Heart left ventricle (tissue), 13 donors: ENCODE measurements around the gene OR2AG2.

Source experiments
- POLR2A ChIP-seq, 2 donors: fragments of 450-650 bp; IDR thresholded peaks; one replicate each; pipeline ENCODE4 v1.6.1; 2017; ENCODE audit warnings: antibody characterized with exemption in 2 of 2, mild to moderate bottlenecking in 2 of 2, moderate library complexity in 2 of 2
- TF ChIP-seq, protein P1 (sequence below), 12 donors: fragments of 200-600 bp; sonication (generic) in 4 of 12; IDR thresholded peaks; one replicate each; pipeline versions ENCODE4 v1.5.0 to v1.8.0; 2018 to 2022; ENCODE audit warnings: antibody characterized with exemption in 12 of 12, mild to moderate bottlenecking in 5 of 12
- donor health status: ischemic (EF 13 %, LVEDD 7.1; RV severe dilation, severe dysfunction).
- donor health status: DM: no; HTN: yes; CAD: no.
- donor health status: DM: no; HTN: no; CAD: no.
- donor health status: ischemic (EF 25% LVEDD 6.9; RV normal size, moderate dysfunction).
- donor health status: ischemic (EF 25% LVEDD 5.7; RV mildly dilated, moderate dysfunction).
- donor health status: ischemic (EF 35%, LVEDD 5.7; RV mildly dilated, moderate dysfunction).
- donor health status: nonischemic (EF 11% LVEDD 7.7; RV severe dilation, severe dysfunction).
- donor health status: DM: yes; HTN: yes; CAD: no.
- donor health status: PGD.
- donor health status: ischemic (EF 29% LVEDD 5.4; RV normal size, mild dysfunction).
- donor health status: nonischemic (EF 23%, LVEDD 6.1; RV moderate dilation, normal function).

DNA sequence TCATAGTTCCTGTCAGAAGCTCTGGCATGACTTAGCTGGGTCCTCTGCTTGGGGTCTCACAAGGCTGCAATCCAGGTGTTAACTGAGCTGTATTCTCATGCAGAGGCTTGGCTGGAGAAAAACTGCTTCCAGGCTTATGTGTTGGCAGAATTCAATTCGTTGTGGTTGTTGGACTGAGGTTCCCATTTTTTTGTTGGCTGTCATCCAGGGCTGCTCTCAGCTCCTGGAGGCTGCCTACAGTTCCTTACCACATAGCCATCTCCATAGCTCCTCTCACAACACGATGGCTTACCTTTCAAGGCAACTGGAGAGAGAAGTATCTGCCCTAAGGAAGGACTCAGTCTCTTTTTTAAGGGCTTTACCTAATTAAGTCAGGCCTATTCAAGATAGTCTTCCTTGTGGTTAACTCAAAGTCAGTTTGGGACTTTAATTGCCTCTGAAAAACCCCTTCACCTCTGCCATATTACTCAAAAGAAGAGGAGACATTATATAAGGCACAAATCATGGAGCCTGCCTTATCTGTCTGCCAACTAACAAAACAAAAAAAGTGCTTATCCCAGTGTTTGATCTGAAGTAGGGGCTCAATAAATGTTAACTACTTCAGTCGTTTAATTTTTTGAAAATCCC lies 35.2 kb downstream of the OR2AG2 start:
- TF ChIP-seq, protein P1, sequence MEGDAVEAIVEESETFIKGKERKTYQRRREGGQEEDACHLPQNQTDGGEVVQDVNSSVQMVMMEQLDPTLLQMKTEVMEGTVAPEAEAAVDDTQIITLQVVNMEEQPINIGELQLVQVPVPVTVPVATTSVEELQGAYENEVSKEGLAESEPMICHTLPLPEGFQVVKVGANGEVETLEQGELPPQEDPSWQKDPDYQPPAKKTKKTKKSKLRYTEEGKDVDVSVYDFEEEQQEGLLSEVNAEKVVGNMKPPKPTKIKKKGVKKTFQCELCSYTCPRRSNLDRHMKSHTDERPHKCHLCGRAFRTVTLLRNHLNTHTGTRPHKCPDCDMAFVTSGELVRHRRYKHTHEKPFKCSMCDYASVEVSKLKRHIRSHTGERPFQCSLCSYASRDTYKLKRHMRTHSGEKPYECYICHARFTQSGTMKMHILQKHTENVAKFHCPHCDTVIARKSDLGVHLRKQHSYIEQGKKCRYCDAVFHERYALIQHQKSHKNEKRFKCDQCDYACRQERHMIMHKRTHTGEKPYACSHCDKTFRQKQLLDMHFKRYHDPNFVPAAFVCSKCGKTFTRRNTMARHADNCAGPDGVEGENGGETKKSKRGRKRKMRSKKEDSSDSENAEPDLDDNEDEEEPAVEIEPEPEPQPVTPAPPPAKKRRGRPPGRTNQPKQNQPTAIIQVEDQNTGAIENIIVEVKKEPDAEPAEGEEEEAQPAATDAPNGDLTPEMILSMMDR (IDR thresholded peaks at IDR 0.05): no peak
- TF ChIP-seq POLR2A (IDR thresholded peaks at IDR 0.05): no peak
